ENCODE results near the gene RTP5.

Gene RTP5

DNA sequence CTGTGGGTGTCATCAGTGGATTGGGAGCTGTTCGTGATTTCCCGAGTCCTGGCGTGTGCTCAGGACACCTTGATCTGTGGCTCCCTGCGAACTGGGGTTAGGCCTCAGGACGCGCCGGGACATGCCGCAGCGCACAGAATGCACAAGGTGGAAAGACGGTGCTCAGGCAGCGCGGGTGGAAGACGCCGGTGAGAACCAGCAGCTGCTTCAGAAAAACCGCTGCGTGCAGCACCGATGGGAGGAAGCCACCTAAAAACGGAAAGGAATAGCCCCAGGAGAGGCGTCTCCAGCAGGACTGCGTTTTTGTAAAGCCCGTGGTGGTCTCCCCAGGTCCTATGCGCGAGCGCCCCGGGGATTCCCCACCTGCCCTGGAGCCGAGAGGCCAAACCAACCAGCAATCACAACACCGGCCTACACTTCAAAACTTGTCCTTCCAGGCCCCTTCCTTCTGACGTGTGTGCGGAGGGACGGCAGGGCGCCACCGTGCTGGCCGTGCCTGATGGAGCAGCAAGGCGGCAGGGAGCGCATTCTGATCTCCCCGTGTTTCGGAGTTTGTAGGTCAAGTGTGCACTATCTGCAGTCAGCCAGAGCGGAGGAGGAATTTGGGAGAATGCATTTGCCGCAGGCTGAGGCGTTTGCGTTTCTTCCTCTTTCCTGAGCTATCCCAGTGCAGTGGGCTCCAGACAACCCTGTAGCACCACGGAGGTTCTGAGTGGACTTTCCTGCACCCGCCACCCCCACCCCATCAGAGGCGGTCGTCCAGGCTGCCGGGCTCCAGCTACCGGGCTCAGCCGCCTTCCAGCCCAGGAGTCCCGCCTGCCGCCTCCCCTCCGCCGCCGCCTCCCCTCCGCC, 32.2 kb downstream of the RTP5 start:
- TF ChIP-seq, protein P1, sequence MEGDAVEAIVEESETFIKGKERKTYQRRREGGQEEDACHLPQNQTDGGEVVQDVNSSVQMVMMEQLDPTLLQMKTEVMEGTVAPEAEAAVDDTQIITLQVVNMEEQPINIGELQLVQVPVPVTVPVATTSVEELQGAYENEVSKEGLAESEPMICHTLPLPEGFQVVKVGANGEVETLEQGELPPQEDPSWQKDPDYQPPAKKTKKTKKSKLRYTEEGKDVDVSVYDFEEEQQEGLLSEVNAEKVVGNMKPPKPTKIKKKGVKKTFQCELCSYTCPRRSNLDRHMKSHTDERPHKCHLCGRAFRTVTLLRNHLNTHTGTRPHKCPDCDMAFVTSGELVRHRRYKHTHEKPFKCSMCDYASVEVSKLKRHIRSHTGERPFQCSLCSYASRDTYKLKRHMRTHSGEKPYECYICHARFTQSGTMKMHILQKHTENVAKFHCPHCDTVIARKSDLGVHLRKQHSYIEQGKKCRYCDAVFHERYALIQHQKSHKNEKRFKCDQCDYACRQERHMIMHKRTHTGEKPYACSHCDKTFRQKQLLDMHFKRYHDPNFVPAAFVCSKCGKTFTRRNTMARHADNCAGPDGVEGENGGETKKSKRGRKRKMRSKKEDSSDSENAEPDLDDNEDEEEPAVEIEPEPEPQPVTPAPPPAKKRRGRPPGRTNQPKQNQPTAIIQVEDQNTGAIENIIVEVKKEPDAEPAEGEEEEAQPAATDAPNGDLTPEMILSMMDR (IDR thresholded peaks at IDR 0.05) = no peak

GRCh38 chr2:241902357-241902991, 32.9 kb downstream of the RTP5 start:
- TF ChIP-seq, protein P1 (IDR thresholded peaks at IDR 0.05) = no peak

- TF ChIP-seq, protein P1 (IDR thresholded peaks at IDR 0.05) = no peak
Observed at GRCh38 chr2:241903121-241904010, 33.8 kb downstream of the RTP5 start.

- TF ChIP-seq, protein P1 (IDR thresholded peaks at IDR 0.05) = no peak
Observed at GRCh38 chr2:241904011-241904718, 34.6 kb downstream of the RTP5 start.

DNA sequence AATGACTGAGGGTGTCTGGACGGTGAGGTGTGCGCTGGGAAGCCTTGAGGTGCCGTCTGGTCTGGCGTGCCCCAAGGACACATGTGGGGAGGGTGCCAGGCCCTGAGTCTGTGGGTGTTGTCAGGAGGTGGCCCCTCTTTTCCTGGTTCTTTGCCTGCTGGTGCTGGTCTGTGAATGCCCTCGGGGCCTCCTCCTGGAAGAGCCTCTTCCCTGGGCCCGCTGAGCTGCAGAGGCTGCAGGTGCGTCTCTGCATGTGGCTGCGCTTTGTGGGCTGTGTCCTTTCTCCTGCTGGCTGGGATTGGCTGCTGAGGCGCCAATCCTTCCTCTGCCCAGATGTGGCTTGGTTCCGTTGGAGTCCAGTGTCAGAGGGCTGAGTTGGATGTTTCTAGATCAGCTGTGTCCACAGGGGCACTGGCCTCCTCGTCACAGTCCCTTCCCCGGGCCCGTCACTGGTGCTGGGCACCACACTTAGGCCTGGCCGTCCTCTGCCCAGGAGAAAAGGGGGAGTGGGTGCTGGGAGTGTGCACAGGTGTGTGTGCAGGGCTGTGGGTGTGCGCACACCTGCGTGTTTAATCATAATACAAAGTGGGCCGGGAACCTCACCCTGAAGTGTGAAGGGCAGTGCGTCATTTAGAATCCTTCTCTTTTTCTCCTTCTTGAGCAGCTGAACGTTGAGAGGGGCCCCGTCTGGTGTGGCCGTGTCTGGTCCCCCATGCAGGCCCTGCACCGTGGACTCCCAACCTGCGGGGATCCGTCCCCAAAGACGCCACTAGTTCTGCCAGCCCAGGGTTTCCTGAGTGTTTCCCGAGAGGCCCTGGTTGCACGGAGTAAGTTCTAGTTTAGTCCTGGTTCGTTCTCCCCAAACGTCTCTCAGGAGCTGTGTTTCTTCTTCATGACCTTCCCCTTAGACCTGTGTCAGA, 35.5 kb downstream of the RTP5 start:
- TF ChIP-seq, protein P1 (IDR thresholded peaks at IDR 0.05) = no peak

DNA sequence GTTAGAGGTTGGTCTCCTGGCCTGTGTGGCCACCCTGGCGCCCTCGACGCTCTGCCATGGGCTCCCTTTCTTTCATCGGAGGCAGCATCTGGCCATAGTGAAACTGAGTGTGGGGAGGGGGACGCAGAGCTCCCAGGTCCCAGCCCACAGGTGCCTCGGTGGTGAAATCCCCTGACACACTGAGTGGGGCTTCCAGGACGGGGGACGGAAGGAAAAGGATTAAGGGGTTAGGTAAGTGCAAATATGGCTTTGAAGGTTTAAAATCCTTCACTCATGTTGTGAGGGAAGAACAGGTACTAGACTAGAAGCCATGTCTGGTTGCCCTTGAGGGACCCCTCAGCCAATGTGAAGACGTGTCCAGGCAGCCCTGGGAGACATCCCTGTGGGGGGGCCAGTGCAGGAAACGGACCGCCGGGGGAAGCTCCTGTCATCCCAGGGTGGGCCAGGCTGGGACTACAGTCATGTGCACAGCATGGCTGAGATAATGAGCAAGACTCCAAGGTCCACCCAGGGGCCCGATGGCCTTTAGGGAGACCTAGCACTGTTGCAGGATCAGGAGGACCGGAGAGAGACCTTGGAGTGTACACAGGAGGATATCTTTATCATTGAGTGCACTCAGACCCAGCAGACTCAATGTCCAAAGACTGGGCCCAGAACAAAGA, 36.3 kb downstream of the RTP5 start:
- TF ChIP-seq, protein P1 (IDR thresholded peaks at IDR 0.05) = no peak
